Medulla oblongata (tissue), 1 donor: ENCODE measurements around the gene FRRS1.
"Not testable (repeated sequence)": the region's sequence is repeated elsewhere in the genome, so short reads cannot be mapped to it uniquely, and the experiment has no call there.

ENCODE experiments used
- DNase-seq: peaks from one replicate; pipeline ENCODE4 v3.0.0-alpha.2; 2015; ENCODE audit errors: extremely low spot score

Gene FRRS1

GRCh38 chr1:99766378-99766800 lies at the start of gene FRRS1:
Gene FRRS1 (minus strand): TSS chr1:99766635. CDS start chr1:99748768, 17,867 bp downstream.
- DNase-seq: peak; percentile 76

DNA sequence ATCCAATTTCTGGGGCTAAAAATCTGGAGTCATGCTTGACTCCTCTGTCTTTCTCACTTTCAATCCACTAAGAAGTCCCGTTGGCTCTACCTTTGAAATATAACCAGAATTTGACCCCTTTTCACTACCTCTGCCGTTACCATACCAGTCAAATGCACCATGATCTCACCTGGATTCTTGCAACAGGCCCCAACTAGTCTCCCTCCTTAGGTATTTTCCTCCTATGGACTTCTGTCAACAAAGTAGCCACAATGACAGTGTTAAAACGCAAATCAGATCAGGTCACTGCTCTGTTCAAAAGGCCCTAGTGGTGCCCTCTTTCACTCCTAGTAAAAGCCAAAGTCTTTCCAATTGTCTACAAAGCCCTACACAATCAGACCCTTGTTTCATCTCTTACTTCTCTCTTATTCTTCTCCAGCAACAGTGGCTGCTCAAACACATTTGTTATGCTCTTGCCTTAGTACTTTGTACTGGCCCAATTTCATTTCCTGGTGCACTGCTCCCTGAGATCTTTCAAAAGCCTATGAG lies 48.0 kb upstream of the FRRS1 start:
- DNase-seq: no peak

DNA sequence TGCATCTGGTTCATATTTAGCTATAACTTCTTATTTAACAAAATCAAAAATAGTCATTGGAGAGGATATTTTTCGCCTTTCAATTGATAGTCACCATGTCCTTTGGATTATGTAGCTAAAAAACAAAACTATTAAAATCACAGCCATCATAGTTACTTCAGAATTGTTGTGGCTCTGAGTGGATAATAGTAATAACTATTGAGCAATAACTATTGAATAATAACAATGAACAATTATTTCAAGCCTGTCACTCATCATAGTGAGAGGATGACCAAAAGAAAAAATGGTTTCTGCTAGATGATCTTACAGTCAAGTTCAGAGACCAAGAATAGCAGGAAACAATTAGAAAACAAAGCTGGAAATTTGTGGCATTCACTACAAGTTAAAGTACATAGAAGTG lies 45.3 kb upstream of the FRRS1 start:
- no peak for DNase-seq

DNA sequence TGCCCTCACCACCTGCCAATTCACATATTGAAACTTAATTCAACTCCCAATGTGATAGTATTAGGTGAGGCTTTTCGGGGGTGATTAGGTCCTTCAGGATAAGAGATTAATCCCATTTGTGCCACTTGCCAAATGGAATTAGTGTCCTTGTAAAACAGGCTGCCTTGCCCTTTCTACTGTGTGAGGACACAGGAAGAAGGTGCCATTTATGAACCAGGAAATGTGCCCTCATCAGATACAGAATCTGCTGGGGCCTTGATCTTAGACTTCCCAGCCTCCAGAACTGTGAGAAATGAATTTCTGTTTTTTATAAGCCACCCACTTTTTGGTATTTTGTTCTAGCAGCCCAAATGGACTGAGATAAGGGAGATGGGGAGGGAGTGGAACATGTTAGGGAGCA lies 44.6 kb upstream of the FRRS1 start:
- no peak for DNase-seq

GRCh38 chr1:99808391-99809115 lies 42.1 kb upstream of the FRRS1 start:
- peak; percentile 91 for DNase-seq

- DNase-seq: no peak
These were observed 40.4 kb upstream of the FRRS1 start for GRCh38 chr1:99806882-99807281.

GRCh38 chr1:99801584-99801983 lies 35.1 kb upstream of the FRRS1 start:
- DNase-seq: no peak

DNA sequence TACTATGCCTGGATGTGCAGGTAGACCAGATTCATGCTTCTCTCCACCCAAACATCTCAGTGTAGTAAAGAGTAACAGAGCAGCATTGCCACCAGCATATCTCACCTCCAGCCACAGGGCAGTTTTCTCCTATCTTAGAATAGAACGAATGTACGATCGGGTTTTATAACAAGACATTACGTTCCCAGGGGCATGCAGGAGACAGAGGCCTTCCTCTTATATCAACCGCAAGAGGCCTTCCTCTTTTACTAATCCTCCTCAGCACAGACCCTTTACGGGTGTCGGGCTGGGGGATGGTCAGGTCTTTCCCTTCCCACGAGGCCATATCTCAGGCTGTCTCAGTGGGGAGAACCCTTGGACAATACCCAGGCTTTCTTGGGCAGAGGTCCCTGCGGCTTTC lies 27.4 kb upstream of the FRRS1 start:
- not testable (repeated sequence) for DNase-seq

GRCh38 chr1:99789715-99790114 lies 23.3 kb upstream of the FRRS1 start:
- DNase-seq: no peak

DNA sequence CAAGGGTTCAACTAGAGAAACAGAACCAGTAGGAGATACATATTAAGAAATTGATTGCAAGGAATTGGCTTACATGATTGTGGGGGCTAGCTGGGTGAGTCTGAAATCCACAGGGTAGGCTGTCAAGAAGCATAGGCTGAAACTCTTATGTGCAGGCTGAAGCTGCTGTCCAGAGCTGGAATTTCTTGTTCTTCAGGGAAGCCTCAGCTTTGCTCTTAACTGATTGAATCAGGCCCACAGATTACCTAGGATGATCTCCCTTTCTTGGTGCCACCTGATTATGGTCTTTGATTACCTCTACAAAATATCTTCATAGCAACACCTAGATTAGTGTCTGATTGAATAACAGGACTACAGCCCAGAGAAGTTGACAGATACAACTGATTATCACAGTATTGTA lies 22.5 kb upstream of the FRRS1 start:
- no peak for DNase-seq

GRCh38 chr1:99786751-99787501 lies 20.5 kb upstream of the FRRS1 start:
- DNase-seq: no peak

DNA sequence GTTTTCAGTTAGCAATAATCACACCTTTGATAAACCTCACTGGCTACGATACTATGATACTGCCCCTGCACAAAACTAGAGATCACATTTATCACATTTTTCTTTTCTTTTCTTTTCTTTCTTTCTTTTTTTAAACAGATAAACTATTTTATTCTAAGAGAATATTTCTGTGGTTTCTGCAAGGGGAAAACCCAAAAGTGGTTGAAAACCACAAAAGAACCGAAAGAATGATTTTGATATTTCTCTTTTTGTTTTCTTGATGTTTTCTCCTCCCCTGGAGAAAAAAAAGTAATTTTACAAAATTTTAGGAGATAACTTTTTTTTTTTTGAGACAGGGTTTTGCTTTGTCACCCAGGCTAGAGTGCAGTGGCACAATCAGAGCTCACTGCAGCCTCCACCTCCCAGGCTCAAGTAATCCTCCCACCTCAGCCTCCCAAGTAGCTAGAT lies 18.4 kb upstream of the FRRS1 start:
- no peak for DNase-seq

- DNase-seq: no peak
These were observed 17.7 kb upstream of the FRRS1 start for GRCh38 chr1:99784143-99784542.

DNA sequence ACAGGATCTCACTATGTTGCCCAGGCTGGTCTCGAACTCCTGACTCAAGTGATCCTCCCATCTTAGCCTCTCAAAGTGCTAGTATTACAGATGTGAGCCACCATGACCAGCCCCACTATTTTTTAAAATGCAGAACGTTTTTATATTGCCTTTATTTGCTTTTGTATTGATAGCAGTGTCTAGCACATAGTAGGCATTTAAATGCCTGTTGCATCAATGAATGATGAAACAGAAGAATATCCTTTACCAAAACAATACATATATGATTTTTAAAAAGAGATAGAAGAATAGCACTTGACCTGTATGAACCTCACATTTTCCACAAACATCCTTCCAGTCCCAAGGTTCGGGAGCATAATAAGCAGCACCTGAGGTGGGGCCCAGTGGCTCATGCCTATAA lies 16.5 kb upstream of the FRRS1 start:
- no peak for DNase-seq

GRCh38 chr1:99782397-99782796 lies 16.0 kb upstream of the FRRS1 start:
- no peak for DNase-seq

GRCh38 chr1:99781798-99782197 lies 15.4 kb upstream of the FRRS1 start:
- no peak for DNase-seq

- DNase-seq: no peak
These were observed 11.3 kb upstream of the FRRS1 start for GRCh38 chr1:99777752-99778151.

GRCh38 chr1:99776120-99776519 lies 9.7 kb upstream of the FRRS1 start:
- DNase-seq: no peak

GRCh38 chr1:99772809-99773208 lies 6.4 kb upstream of the FRRS1 start:
- no peak for DNase-seq

- no peak for DNase-seq
These were observed 5.1 kb upstream of the FRRS1 start for GRCh38 chr1:99771513-99771918.

GRCh38 chr1:99768524-99769245 lies 2.2 kb upstream of the FRRS1 start:
- no peak for DNase-seq

GRCh38 chr1:99768104-99768503 lies 1.7 kb upstream of the FRRS1 start:
- DNase-seq: no peak
